HEK293 (cell line): ENCODE data around the gene FNDC1.

ENCODE experiments used
- CTCF ChIA-PET: fragments of 350-600 bp; formaldehyde crosslinking; extraction: SDS; loops from one replicate; lab custom pipeline; 2021; ENCODE audit warnings: antibody characterized with exemption; lab: Yijun Ruan, JAX
- POLR2A ChIA-PET: fragments of 300-600 bp; formaldehyde crosslinking; extraction: SDS; loops from one replicate; lab custom pipeline; 2020; ENCODE audit warnings: antibody characterized with exemption, inconsistent platforms; lab: Yijun Ruan, JAX
- H3K27ac ChIP-seq: fragments of 200-500 bp; sonication (Bioruptor generic); 2 replicates; pipeline ENCODE4 v1.5.1; 2014; ENCODE audit warnings: low read depth, low read length, control low read depth, inconsistent platforms; ENCODE audit errors: extremely low read depth
- H3K36me3 ChIP-seq, 2 experiments: fragments of 200-500 bp in 1 of 2; sonication (Bioruptor generic) in 1 of 2; 1 replicate in 1 of 2; 2 replicates in 1 of 2; pipeline ENCODE4 v1.5.1; 2014 to 2017; ENCODE audit warnings: inconsistent platforms in 2 of 2, low read length in 2 of 2; ENCODE audit not compliant: control insufficient read depth in 2 of 2, insufficient read depth in 1 of 2
- H3K4me1 ChIP-seq: fragments of 200-500 bp; sonication (Bioruptor generic); 2 replicates; pipeline ENCODE4 v1.5.1; 2014; ENCODE audit warnings: mild to moderate bottlenecking, low read length, inconsistent platforms; ENCODE audit not compliant: control insufficient read depth, insufficient read depth
- H3K4me3 ChIP-seq: 2 replicates; pipeline ENCODE4 v1.5.1; 2011; ENCODE audit warnings: low read depth, mild to moderate bottlenecking, control low read depth, low read length, moderate library complexity
- H3K9me3 ChIP-seq: fragments of 200-500 bp; sonication (Bioruptor generic); 2 replicates; pipeline ENCODE4 v1.5.1; 2014; ENCODE audit warnings: low read depth, low read length, inconsistent platforms; ENCODE audit not compliant: control insufficient read depth, insufficient read depth
- BCL11A ChIP-seq: fragments of 450-650 bp; formaldehyde crosslinking; IDR thresholded peaks from 2 replicates; pipeline ENCODE4 v1.5.1; 2016; ENCODE audit warnings: low read depth, missing biosample characterization, missing genetic modification characterization
- MZF1 ChIP-seq: fragments of 450-650 bp; formaldehyde crosslinking; IDR thresholded peaks from 2 replicates; pipeline ENCODE4 v1.5.1; 2017; ENCODE audit warnings: missing biosample characterization, missing genetic modification characterization, borderline replicate concordance
- RBAK ChIP-seq: fragments of 450-650 bp; formaldehyde crosslinking; IDR thresholded peaks from 2 replicates; pipeline ENCODE4 v1.5.1; 2016; ENCODE audit warnings: missing biosample characterization, missing genetic modification characterization
- SP2 ChIP-seq: fragments of 450-650 bp; formaldehyde crosslinking; IDR thresholded peaks from 2 replicates; pipeline ENCODE4 v1.5.1; 2016; ENCODE audit warnings: missing biosample characterization, missing genetic modification characterization
- TCF7L2 ChIP-seq: IDR thresholded peaks from 2 replicates; pipeline ENCODE4 v1.6.1; 2011; ENCODE audit warnings: low read depth, mild to moderate bottlenecking, inconsistent platforms, low read length, moderate library complexity, borderline replicate concordance
- ZBTB1 ChIP-seq: fragments of 450-650 bp; formaldehyde crosslinking; IDR thresholded peaks from 2 replicates; pipeline ENCODE4 v1.5.1; 2016; ENCODE audit warnings: missing biosample characterization, missing genetic modification characterization
- ZBTB17 ChIP-seq: fragments of 450-650 bp; formaldehyde crosslinking; IDR thresholded peaks from 2 replicates; pipeline ENCODE4 v1.5.1; 2016; ENCODE audit warnings: missing biosample characterization, missing genetic modification characterization
- ZBTB21 ChIP-seq: fragments of 450-650 bp; formaldehyde crosslinking; IDR thresholded peaks from 2 replicates; pipeline ENCODE4 v1.5.1; 2017; ENCODE audit warnings: missing biosample characterization, missing genetic modification characterization
- ZBTB48 ChIP-seq: fragments of 450-650 bp; formaldehyde crosslinking; IDR thresholded peaks from 2 replicates; pipeline ENCODE4 v1.5.1; 2016; ENCODE audit warnings: missing biosample characterization, missing genetic modification characterization
- ZNF10 ChIP-seq: fragments of 450-650 bp; formaldehyde crosslinking; IDR thresholded peaks from 2 replicates; pipeline ENCODE4 v1.5.1; 2017; ENCODE audit warnings: missing biosample characterization, missing genetic modification characterization
- ZNF132 ChIP-seq: fragments of 450-650 bp; formaldehyde crosslinking; IDR thresholded peaks from 2 replicates; pipeline ENCODE4 v1.5.1; 2017; ENCODE audit warnings: missing biosample characterization, missing genetic modification characterization, borderline replicate concordance
- ZNF155 ChIP-seq: fragments of 450-650 bp; formaldehyde crosslinking; IDR thresholded peaks from 2 replicates; pipeline ENCODE4 v1.5.1; 2016; ENCODE audit warnings: missing biosample characterization, missing genetic modification characterization
- ZNF214 ChIP-seq: fragments of 450-650 bp; formaldehyde crosslinking; IDR thresholded peaks from 2 replicates; pipeline ENCODE4 v1.5.1; 2017; ENCODE audit warnings: missing biosample characterization, mild to moderate bottlenecking, missing genetic modification characterization, borderline replicate concordance
- ZNF37A ChIP-seq: fragments of 450-650 bp; IDR thresholded peaks from 2 replicates; pipeline ENCODE4 v1.5.1; 2018; ENCODE audit warnings: missing biosample characterization, missing genetic modification characterization
- ZNF501 ChIP-seq: fragments of 450-650 bp; formaldehyde crosslinking; IDR thresholded peaks from 2 replicates; pipeline ENCODE4 v1.5.1; 2016; ENCODE audit warnings: missing biosample characterization, missing genetic modification characterization
- ZNF510 ChIP-seq: fragments of 450-650 bp; formaldehyde crosslinking; IDR thresholded peaks from 2 replicates; pipeline ENCODE4 v1.5.1; 2018; ENCODE audit warnings: mild to moderate bottlenecking, missing genetic modification characterization, missing biosample characterization; ENCODE audit not compliant: insufficient replicate concordance
- ZNF585B ChIP-seq: fragments of 450-650 bp; formaldehyde crosslinking; IDR thresholded peaks from 2 replicates; pipeline ENCODE4 v1.5.1; 2016; ENCODE audit warnings: missing biosample characterization, missing genetic modification characterization
- ZNF596 ChIP-seq: fragments of 450-650 bp; IDR thresholded peaks from 2 replicates; pipeline ENCODE4 v1.5.0; 2018; ENCODE audit warnings: missing biosample characterization, mild to moderate bottlenecking, missing genetic modification characterization, moderate library complexity
- ZNF623 ChIP-seq: fragments of 450-650 bp; formaldehyde crosslinking; IDR thresholded peaks from 2 replicates; pipeline ENCODE4 v1.5.1; 2016; ENCODE audit warnings: missing biosample characterization, missing genetic modification characterization
- ZNF664 ChIP-seq: fragments of 450-650 bp; formaldehyde crosslinking; IDR thresholded peaks from 2 replicates; pipeline ENCODE4 v1.5.1; 2016; ENCODE audit warnings: missing biosample characterization, missing genetic modification characterization
- ZNF76 ChIP-seq: fragments of 450-650 bp; formaldehyde crosslinking; IDR thresholded peaks from 2 replicates; pipeline ENCODE4; 2016; ENCODE audit warnings: low read depth, missing biosample characterization, missing genetic modification characterization, borderline replicate concordance
- ZNF785 ChIP-seq: fragments of 450-650 bp; formaldehyde crosslinking; IDR thresholded peaks from 2 replicates; pipeline ENCODE4 v1.5.1; 2016; ENCODE audit warnings: missing biosample characterization, missing genetic modification characterization
- ZNF837 ChIP-seq: fragments of 450-650 bp; formaldehyde crosslinking; IDR thresholded peaks from 2 replicates; pipeline ENCODE4 v1.5.1; 2016; ENCODE audit warnings: missing biosample characterization, missing genetic modification characterization
- ZSCAN23 ChIP-seq: fragments of 450-650 bp; formaldehyde crosslinking; IDR thresholded peaks from 2 replicates; pipeline ENCODE4 v1.5.1; 2016; ENCODE audit warnings: missing biosample characterization, missing genetic modification characterization
- ZSCAN30 ChIP-seq: fragments of 450-650 bp; IDR thresholded peaks from 2 replicates; pipeline ENCODE4 v1.5.1; 2018; ENCODE audit warnings: missing biosample characterization, mild to moderate bottlenecking, missing genetic modification characterization, moderate library complexity
- TF ChIP-seq, protein P1 (sequence below): fragments of 450-650 bp; formaldehyde crosslinking; IDR thresholded peaks from 2 replicates; pipeline ENCODE4 v1.5.1; 2016; ENCODE audit warnings: missing biosample characterization, missing genetic modification characterization
- TF ChIP-seq, protein P2 (sequence below): fragments of 450-650 bp; formaldehyde crosslinking; IDR thresholded peaks from 2 replicates; pipeline ENCODE4 v1.5.1; 2017; ENCODE audit warnings: missing biosample characterization, mild to moderate bottlenecking, missing genetic modification characterization, moderate library complexity
- TF ChIP-seq, protein P3 (sequence below): fragments of 450-650 bp; formaldehyde crosslinking; IDR thresholded peaks from 2 replicates; pipeline ENCODE4 v1.5.1; 2016; ENCODE audit warnings: missing biosample characterization, missing genetic modification characterization

FNDC1 gene

DNA sequence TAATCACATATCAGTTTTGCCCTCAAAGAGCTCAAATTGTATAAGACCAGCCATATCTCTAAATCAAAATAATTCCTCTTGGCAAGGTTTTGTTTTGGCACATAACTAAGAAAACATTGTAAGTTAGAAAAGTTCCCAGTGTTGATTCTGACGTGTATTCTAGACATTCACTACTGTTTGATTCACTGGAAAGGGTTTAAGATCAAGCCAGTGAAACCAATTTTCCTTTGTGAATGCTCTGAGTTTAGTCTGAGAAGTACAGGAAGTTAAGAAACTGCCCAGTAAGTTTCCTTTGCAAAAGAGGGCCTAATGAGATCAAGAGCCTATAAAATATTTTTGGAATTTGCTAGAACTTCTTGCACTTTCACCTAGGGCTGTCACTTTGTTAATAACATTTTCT is 143.0 kb downstream of the FNDC1 start (continued):
- TF ChIP-seq, protein P1, sequence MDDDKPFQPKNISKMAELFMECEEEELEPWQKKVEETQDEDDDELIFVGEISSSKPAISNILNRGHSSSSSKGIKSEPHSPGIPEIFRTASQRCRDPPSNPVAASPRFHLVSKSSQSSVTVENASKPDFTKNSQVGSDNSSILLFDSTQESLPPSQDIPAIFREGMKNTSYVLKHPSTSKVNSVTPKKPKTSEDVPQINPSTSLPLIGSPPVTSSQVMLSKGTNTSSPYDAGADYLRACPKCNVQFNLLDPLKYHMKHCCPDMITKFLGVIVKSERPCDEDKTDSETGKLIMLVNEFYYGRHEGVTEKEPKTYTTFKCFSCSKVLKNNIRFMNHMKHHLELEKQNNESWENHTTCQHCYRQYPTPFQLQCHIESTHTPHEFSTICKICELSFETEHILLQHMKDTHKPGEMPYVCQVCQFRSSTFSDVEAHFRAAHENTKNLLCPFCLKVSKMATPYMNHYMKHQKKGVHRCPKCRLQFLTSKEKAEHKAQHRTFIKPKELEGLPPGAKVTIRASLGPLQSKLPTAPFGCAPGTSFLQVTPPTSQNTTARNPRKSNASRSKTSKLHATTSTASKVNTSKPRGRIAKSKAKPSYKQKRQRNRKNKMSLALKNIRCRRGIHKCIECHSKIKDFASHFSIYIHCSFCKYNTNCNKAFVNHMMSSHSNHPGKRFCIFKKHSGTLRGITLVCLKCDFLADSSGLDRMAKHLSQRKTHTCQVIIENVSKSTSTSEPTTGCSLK (tag by site-specific recombination): no peak
- TF ChIP-seq ZNF214 (tag by site-specific recombination): no peak
- no peak for TF ChIP-seq BCL11A
- TF ChIP-seq ZBTB21: no peak
- TF ChIP-seq ZNF155 (tag by site-specific recombination): no peak
- TF ChIP-seq ZNF596 (tag by site-specific recombination): no peak
- no peak for TF ChIP-seq ZNF585B
- no peak for TF ChIP-seq ZNF664

DNA sequence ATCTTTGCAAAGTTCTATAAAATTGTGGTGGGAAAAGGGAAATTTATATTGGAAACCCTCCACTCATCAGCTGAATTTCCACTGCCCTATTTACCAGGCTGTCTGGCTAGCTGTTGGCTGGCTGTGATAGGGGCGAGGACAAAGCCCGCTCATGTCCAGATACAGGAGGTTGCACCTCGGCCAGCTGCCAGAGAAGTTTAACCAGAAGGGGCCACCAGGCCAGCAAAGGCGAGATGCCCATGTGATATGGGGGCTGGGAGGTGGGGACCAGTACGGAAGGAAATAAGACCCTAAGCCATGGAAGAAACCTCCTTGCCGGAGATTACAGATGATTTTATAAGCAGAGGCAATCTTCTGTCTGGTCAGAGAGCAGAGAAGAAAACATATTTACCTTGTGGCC is 143.8 kb downstream of the FNDC1 start:
- TF ChIP-seq ZNF785 (tag by site-specific recombination) (no peak), ZNF837 (no peak), ZNF501 (tag by site-specific recombination) (no peak), ZNF37A (tag by site-specific recombination) (no peak), ZNF510 (tag by site-specific recombination) (no peak), RBAK (tag by site-specific recombination) (no peak), TCF7L2 (no peak), SP2 (tag by site-specific recombination) (no peak), ZNF10 (tag by site-specific recombination) (no peak)
- H3K27ac ChIP-seq: no peak overlapping the region
- CTCF ChIA-PET: interaction anchor here (0.6 to 0.7 kb wide), 3 partner anchors 8 to 214 kb away, joined by 3 read pairs; no protein-coding TSS in a partner anchor
- H3K36me3 ChIP-seq: no peaks in the 10 kb centered on the region
- no peak overlapping the region for H3K4me3 ChIP-seq
- POLR2A ChIA-PET: no interaction called here
- H3K9me3 ChIP-seq: no peaks in the 10 kb centered on the region
- no peaks in the 10 kb centered on the region for H3K4me1 ChIP-seq

DNA sequence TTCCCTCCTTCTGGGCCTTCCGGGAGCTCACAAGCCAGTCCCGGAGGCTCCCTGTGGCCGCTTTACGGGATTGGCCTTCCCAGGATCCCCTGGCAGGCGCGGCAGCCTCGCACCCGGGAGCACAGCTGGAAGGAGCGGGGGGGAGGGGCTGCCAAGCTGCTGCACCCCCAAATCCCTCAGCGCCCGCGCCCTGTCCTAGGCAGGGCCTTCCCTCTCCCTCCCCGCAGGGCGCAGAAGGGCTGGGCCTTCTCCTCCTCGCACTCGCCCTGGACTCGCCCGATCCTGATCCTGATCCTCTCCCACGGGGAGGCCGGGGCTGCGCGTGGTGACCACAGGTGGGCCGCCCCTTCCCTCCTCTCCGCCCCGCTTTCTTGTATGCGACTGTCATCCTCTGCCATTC is 146.4 kb downstream of the FNDC1 start:
- ChIA-PET POLR2A (no interaction called here), CTCF (no interaction called here)
- Histone ChIP-seq H3K36me3 (no peaks in the 10 kb centered on the region), H3K27ac (no peak overlapping the region), H3K4me1 (no peaks in the 10 kb centered on the region), H3K9me3 (no peaks in the 10 kb centered on the region), H3K4me3 (no peak overlapping the region)
- no peak for TF ChIP-seq MZF1 (tag by site-specific recombination)
- TF ChIP-seq ZSCAN23 (tag by site-specific recombination): no peak
- TF ChIP-seq ZBTB48 (tag by site-specific recombination): no peak
- TF ChIP-seq ZBTB17 (tag by site-specific recombination): no peak
- TF ChIP-seq, protein P2, sequence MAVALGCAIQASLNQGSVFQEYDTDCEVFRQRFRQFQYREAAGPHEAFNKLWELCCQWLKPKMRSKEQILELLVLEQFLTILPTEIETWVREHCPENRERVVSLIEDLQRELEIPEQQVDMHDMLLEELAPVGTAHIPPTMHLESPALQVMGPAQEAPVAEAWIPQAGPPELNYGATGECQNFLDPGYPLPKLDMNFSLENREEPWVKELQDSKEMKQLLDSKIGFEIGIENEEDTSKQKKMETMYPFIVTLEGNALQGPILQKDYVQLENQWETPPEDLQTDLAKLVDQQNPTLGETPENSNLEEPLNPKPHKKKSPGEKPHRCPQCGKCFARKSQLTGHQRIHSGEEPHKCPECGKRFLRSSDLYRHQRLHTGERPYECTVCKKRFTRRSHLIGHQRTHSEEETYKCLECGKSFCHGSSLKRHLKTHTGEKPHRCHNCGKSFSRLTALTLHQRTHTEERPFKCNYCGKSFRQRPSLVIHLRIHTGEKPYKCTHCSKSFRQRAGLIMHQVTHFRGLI (tag by site-specific recombination): no peak
- TF ChIP-seq ZNF132: no peak
- TF ChIP-seq, protein P3, sequence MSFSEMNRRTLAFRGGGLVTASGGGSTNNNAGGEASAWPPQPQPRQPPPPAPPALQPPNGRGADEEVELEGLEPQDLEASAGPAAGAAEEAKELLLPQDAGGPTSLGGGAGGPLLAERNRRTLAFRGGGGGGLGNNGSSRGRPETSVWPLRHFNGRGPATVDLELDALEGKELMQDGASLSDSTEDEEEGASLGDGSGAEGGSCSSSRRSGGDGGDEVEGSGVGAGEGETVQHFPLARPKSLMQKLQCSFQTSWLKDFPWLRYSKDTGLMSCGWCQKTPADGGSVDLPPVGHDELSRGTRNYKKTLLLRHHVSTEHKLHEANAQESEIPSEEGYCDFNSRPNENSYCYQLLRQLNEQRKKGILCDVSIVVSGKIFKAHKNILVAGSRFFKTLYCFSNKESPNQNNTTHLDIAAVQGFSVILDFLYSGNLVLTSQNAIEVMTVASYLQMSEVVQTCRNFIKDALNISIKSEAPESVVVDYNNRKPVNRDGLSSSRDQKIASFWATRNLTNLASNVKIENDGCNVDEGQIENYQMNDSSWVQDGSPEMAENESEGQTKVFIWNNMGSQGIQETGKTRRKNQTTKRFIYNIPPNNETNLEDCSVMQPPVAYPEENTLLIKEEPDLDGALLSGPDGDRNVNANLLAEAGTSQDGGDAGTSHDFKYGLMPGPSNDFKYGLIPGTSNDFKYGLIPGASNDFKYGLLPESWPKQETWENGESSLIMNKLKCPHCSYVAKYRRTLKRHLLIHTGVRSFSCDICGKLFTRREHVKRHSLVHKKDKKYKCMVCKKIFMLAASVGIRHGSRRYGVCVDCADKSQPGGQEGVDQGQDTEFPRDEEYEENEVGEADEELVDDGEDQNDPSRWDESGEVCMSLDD (tag by site-specific recombination): no peak
- TF ChIP-seq ZNF76: no peak
- no peak for TF ChIP-seq ZNF155 (tag by site-specific recombination)
- TF ChIP-seq ZNF623 (tag by site-specific recombination): no peak
- no peak for TF ChIP-seq ZSCAN30 (tag by site-specific recombination)
- TF ChIP-seq ZBTB1: no peak
